ENCODE data around the gene ACTL10.

ACTL10 gene

GRCh38 chr20:33650111-33650752, 16.5 kb upstream of the ACTL10 start:
- no peak for DNase-seq

DNA sequence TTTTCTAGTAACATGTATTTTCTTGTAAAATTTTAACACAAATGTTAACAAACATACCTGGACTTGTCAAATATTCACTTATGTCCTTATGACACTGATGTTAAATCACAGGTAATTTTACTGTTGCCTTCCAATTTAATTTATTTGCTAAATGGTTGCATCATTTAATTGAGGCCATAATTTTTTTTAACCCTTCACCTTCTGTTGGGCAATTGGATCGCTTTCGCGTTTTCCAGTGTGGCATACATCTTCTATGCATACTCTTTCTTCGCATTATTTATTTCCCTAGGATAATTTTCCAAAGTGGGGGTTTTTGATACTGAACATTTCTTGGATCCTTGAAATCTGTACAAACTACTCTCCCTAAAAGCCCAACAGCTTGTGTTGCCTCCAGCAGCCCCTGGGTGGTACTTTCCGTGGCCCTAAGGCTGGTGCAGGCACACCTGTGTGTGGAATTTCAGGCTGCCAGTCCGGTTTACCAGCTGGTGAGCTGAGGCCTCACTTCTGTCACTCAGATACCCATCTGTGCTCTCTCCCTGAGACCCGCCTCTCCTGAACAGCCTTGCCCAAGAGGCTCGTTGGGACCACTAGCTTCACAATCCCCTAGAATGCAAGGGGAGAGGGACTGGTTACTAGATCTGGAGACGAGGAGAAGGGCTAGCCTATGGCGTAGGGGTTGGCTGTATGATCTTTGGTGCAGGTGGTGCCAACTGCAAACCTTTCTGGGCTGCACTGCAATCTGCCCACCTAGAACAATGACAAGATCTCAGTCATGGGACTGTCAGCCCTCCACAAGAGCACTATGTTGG, 15.8 kb upstream of the ACTL10 start:
- DNase-seq = peak; percentile 93

- DNase-seq = no peak
Observed at GRCh38 chr20:33651562-33652048, 15.1 kb upstream of the ACTL10 start.

GRCh38 chr20:33653218-33653899, 13.4 kb upstream of the ACTL10 start:
- DNase-seq = peak; percentile 37

GRCh38 chr20:33653900-33654596, 12.7 kb upstream of the ACTL10 start:
- no peak for DNase-seq

DNA sequence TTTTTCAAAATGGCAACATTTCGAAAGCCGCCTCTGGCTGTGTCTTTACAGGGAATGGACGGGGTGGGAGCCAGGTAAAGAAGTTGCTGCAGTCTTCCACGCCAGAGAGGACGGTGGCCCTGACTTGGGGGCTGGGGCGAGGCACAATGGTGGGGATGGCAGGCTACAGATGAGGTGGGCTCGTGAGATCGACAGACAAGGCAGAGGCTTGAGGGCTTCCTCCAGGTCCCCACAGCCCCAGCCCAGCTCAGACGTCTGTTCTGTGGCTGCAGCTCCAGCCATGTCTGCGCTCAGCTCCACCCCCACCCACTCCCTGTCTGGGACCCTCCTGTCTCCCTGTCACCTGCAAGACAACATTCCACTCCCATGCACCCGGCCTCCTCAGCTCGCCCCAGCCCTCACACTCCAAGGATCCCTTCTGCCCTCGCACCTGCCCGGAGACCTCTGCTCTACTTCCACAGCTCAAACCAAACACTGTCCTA, 12.0 kb upstream of the ACTL10 start:
- DNase-seq = no peak

DNA sequence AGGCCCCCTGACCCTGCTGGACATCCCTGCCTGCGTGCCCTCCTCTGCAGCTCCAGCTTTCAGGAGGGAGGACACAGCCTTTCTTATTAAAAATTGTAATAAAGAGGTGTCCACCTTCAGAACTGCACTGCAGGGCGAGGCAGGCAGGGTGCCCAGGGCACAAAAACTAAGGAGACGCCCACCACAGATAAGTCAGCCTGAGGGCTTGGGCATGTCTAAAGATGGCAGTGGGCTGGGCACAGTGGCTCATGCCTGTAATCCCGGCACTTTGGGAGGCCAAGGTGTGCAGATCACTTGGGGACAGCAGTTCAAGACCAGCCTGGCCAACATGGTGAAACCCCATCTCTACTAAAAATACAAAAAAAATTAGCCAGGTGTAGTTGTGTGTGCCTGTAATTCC, 11.6 kb upstream of the ACTL10 start:
- no peak for DNase-seq

DNA sequence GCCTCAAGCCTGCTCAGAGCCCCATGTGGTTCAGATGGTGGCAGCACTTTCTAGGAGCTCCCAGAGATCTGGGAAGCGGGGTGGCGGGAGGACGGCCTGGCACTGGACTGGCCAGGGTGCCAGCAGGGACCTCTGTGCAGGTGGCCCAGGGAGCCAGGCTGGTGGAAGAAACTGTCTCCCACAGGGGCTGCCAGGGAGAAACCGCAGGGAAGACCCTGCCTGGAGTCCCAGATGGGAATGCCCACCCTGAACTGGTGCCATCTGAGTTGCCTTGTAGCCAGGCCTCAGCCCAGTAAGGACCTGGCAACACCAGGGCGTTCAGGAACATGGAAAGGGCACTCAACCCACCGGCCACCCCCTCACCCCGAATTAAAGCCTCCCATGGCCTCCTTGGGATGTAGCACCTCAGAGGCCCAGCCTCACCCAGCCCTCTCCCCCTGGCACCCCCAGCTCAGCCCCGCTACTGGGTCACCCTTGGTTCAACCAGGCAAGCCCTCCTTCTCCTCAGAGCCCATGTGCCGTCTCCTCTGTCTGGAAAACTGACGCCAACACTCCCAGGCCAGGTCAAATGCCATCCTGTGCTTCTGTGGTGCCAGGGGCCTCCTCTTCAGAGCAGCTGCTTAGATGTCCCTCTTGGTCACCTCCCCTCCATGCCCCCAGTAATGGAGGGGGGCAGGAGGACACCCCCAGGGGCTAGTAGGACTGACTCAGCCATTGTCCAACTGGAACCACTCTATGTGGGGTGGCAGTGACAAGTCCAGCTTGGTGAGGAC, 10.5 kb upstream of the ACTL10 start:
- no peak for DNase-seq

GRCh38 chr20:33656783-33657703, 9.7 kb upstream of the ACTL10 start:
- DNase-seq = no peak

DNA sequence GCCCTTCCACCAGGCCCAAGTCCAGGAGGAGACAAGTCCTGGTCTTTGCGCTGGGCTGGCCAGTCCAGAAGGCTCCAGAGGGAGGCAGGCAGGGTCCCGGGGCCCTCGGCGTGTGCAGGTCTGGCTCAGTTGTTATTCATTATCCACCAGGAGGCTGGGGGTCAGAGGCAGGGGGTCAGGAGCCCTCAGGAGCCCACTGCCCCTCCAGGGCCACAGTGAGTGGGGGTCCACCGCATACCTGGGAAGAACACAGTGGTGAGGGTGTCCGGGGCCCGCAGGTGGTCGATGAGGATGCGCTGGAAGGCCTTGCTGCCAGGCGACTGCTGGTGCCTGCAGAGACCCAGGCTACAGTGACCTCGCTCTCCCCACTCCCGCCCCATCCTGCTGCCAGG, 9.0 kb upstream of the ACTL10 start:
- DNase-seq = no peak

DNA sequence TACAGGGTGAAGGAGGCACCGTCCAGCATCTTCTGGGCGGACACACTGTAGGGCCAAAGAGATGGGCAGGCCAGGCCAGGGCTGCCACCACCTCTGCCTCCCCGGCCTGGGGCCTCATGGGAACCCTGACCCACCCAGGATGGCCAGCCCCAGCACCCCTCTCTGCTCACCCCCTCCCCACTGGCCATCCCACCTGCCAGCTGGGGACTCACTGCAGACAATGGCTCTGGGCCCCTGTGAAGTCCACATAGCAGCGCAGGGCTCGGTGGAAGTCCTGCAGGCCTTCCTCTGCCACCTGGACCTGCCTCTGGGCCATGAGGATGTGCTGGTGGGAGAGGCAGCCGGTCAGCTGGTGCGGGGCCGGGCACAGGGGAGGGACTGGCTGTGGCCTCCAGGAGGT, 8.2 kb upstream of the ACTL10 start:
- no peak for DNase-seq

- DNase-seq = no peak
Observed at GRCh38 chr20:33658929-33659328, 7.8 kb upstream of the ACTL10 start.

DNA sequence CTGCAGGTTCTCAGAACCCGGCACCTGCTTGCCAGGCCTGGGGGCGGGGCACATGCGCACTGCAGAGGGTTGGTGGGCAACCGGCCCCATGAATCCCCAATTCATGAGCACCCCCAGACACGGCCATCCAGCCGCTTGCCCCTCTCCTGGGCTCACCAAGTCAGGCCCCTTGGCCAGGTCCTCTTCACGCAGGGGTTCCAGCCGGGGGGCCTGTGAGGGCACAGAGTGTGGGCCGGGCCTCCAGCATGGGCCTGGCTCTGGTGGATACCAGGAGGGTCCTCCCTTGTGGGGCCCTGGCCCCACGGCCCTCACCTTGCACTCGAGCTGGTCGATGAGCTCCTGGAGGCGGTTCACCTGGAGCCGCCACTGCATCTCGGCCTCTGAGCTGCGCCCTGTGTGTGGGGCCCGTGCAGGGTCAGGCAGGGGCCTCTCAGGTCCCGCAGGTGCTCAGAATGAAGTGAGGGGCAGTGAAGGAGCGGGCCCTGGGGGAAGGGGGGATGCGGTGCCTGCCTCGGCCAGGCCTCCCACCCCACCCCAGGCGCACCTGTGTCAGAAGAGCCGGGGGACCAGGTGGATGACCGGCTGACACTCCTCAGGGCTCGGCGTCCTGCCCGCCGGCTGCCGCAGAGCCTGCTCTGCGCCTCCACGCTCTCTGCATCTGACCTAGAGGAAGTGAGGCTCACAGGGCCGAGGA, 7.3 kb upstream of the ACTL10 start:
- DNase-seq = no peak

GRCh38 chr20:33660035-33660684, 6.6 kb upstream of the ACTL10 start:
- DNase-seq = no peak

- DNase-seq = no peak
Observed at GRCh38 chr20:33660685-33661058, 6.1 kb upstream of the ACTL10 start.

DNA sequence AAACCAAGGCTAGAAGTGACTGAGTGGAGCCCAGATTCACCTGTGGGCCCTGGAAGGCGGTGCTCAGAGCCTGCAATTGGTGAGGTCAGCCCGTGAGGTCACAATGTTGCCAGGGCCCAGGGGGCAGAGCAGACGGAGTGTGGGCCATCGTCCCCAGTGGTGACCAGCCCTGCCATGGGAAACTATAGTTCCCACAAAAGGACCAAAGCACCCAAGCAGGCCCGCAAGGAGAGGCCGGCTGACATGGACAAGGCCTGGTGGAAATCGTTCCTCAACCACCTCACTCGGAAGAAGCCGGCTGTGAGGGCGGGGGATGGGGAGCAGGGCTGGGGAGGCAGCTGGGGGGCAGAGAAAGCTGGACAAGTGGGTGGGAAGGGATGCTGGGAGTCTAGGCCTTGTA, 4.6 kb upstream of the ACTL10 start, which contains the start of gene C20orf144:
C20orf144 (plus strand) TSS at position 156 of the 400 bp plus-strand sequence; CDS start at position 175, 19 bp downstream.
- no peak for DNase-seq

GRCh38 chr20:33663161-33664084, 3.3 kb upstream of the ACTL10 start:
- DNase-seq = peak; percentile 43

DNA sequence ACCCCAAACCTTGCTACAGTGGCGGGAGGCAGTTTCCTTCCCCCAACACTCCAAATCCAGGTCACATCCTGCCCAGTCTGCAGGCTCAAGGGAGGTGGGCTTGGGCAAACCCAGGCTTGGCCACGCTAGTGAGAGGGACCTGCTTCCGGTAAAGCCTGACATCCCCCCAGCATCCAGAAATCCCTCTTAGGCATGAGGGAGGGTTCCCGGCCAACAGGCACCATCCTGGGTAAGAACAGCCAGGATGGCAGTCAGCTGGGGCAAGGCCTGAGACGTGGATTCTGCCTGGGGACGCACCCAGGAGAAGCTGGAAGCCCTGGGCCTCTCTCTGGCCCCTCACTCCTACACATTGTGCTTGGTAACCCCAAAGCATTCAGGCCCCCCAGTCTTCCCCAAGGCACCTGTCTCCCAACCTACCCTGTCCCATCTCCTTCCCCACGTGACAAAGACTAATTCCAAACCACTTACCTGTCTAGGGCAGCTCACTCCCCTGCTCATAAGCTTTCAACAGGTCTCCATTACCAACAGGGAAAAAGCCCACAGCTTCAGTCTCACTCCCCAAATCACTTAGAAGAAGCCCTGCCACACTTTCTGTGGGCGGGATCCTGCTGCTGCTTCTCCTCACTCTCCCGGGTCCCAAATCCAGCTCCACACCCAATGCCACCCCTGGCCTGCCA, 2.5 kb upstream of the ACTL10 start:
- DNase-seq = no peak
